HUES48 (cell line): ENCODE data around the gene HEATR5A.
"Not testable (repeated sequence)": the region's sequence is repeated elsewhere in the genome, so short reads cannot be mapped to it uniquely, and the experiment has no call there.

Experiments used
- H3K27ac ChIP-seq: one replicate; pipeline ENCODE4 v1.7.0; 2013; ENCODE audit warnings: low read depth, low read length, inconsistent platforms
- H3K27me3 ChIP-seq: 2 replicates; pipeline ENCODE4 v1.6.1; 2013; ENCODE audit warnings: mild to moderate bottlenecking, low read length; ENCODE audit not compliant: control insufficient read depth, insufficient read depth
- H3K36me3 ChIP-seq: 2 replicates; pipeline ENCODE4 v1.6.1; 2013; ENCODE audit warnings: low read length; ENCODE audit not compliant: control insufficient read depth, insufficient read depth
- H3K4me1 ChIP-seq: 2 replicates; pipeline ENCODE4 v1.6.1; 2013; ENCODE audit warnings: mild to moderate bottlenecking, low read length; ENCODE audit not compliant: control insufficient read depth, insufficient read depth
- H3K4me3 ChIP-seq: 2 replicates; pipeline ENCODE4 v1.5.1; 2013; ENCODE audit warnings: mild to moderate bottlenecking, low read depth, low read length
- H3K9ac ChIP-seq: 2 replicates; pipeline ENCODE4 v1.6.1; 2013; ENCODE audit warnings: mild to moderate bottlenecking, low read depth, low read length, moderate library complexity
- H3K9me3 ChIP-seq: 2 replicates; pipeline ENCODE4 v1.6.1; 2013; ENCODE audit warnings: low read length; ENCODE audit not compliant: control insufficient read depth, insufficient read depth

Gene HEATR5A

GRCh38 chr14:31323419-31323818, 96.9 kb downstream of the HEATR5A start:
- Histone ChIP-seq H3K9me3 (no peaks in the 10 kb centered on the region), H3K4me3 (no peak overlapping the region), H3K27me3 (no peaks in the 10 kb centered on the region), H3K27ac (no peak overlapping the region), H3K36me3 (no peaks in the 10 kb centered on the region), H3K9ac (no peak overlapping the region), H3K4me1 (no peaks in the 10 kb centered on the region)

DNA sequence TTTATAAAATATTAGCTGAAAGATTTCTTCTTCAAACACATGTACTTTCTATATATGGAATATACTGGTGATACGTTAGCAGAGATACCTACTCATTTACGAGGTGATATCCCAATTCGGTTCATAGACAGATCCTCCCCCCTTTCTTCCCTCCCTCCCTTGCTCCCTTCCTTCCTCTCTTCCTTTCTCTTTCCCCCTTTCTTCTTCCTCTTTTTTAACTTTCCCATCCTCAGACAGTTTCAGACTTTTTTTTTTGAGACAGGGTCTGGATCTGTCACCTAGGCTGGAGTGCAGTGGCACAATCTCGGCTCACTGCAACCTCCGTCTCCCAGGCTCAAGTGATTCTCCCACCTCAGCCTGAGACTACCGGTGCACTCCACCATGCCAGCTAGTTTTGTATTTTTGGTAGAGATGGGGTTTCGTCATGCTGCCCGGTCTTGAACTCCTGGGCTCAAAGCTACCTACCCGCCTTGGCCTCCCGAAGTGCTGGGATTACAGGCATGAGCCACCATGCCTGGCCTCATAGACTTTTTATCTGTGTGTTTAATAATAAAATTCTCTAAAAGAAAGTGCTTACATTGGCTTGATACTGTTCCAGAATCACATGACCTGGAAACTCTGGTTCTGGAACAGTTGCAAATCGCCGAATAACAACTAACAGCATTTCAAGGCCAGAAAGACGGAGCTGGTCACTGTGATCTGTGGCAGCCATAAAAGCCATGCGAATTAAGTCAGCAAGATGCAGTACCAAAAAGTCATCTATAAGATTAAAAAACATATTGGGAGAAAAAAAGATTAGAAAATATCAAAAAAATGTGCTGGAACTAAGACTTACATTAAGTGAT, 99.2 kb downstream of the HEATR5A start:
- Histone ChIP-seq H3K9me3 (no peaks in the 10 kb centered on the region), H3K27me3 (no peaks in the 10 kb centered on the region), H3K4me3 (no peak overlapping the region), H3K36me3 (no peaks in the 10 kb centered on the region), H3K9ac (no peak overlapping the region), H3K27ac (no peak overlapping the region), H3K4me1 (no peaks in the 10 kb centered on the region)

DNA sequence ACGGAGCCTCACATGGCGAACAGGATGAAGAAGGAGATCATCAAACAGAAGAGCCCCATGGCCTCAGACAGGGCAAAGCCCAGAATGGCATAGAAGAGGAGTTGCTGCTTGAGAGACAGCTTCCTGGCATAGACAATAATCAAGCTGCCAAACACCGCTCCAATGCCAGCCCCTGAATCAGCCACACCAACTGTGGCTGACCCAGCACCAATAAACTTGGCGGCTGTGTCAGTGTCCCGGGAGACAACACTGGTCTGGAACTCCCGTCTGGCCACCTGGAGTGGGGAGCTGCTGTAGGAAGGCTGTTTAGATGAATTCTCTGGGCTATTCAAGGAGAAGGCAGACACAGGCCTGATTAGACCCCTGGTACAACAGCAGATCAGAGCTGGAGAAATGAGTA, 100.1 kb downstream of the HEATR5A start:
- H3K9ac ChIP-seq: no peak overlapping the region
- H3K36me3 ChIP-seq: 0 out of 2 replicates have a peak, but pooled peaks cover 1% of the 10 kb centered on the region
- no peak overlapping the region for H3K4me3 ChIP-seq
- peaks cover 9% of the 10 kb centered on the region for H3K4me1 ChIP-seq
- H3K9me3 ChIP-seq: no peaks in the 10 kb centered on the region
- H3K27me3 ChIP-seq: no peaks in the 10 kb centered on the region
- H3K27ac ChIP-seq: no peak overlapping the region

GRCh38 chr14:31319701-31320100, 100.6 kb downstream of the HEATR5A start:
- Histone ChIP-seq H3K9ac (no peak overlapping the region), H3K27me3 (no peaks in the 10 kb centered on the region), H3K4me1 (peaks cover 11% of the 10 kb centered on the region), H3K4me3 (no peak overlapping the region), H3K9me3 (no peaks in the 10 kb centered on the region), H3K36me3 (0 out of 2 replicates have a peak, but pooled peaks cover 2% of the 10 kb centered on the region), H3K27ac (no peak overlapping the region)

- Histone ChIP-seq H3K9ac (no peak overlapping the region), H3K27me3 (no peaks in the 10 kb centered on the region)
Measured at GRCh38 chr14:31312934-31313333, 107.4 kb downstream of the HEATR5A start.

DNA sequence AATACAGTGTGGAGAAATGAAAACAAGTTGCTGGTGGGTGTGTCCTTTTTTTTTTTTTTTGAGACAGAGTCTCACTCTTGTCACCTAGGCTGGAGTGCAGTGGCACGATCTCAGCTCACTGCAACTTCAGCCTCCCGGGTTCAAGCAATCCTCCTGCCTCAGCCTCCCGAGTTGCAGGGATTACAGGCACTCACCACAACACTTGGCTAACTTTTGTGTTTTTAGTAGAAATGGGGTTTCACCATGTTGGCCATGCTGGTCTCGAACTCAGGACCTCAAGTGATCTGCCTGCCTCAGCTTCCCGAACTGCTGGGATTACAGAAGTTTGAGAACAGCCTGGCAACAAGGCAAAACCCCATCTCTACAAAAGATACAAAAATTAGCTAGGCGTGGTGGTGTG, 108.0 kb downstream of the HEATR5A start:
- not testable (repeated sequence) for H3K27me3 ChIP-seq, H3K27ac ChIP-seq, H3K4me3 ChIP-seq, H3K9ac ChIP-seq, H3K9me3 ChIP-seq
- H3K4me1 ChIP-seq: peaks cover 11% of the 10 kb centered on the region
- H3K36me3 ChIP-seq: peaks cover 21% of the 10 kb centered on the region

More at GRCh38 chr14:31312934-31313333, 107.4 kb downstream of the HEATR5A start:
- no peak overlapping the region for H3K27ac ChIP-seq
- peaks cover 11% of the 10 kb centered on the region for H3K4me1 ChIP-seq
- no peak overlapping the region for H3K4me3 ChIP-seq
- no peaks in the 10 kb centered on the region for H3K9me3 ChIP-seq
- H3K36me3 ChIP-seq: peaks cover 16% of the 10 kb centered on the region

- no peak overlapping the region for H3K4me3 ChIP-seq
- no peak overlapping the region for H3K27ac ChIP-seq
- no peaks in the 10 kb centered on the region for H3K27me3 ChIP-seq
- H3K9ac ChIP-seq: no peak overlapping the region
- H3K36me3 ChIP-seq: peaks cover 13% of the 10 kb centered on the region
- H3K9me3 ChIP-seq: no peaks in the 10 kb centered on the region
- H3K4me1 ChIP-seq: no peaks in the 10 kb centered on the region
Measured at GRCh38 chr14:31307618-31308017, 112.7 kb downstream of the HEATR5A start.

GRCh38 chr14:31307198-31307597, 113.2 kb downstream of the HEATR5A start:
- Histone ChIP-seq H3K27me3 (no peaks in the 10 kb centered on the region), H3K4me1 (no peaks in the 10 kb centered on the region), H3K27ac (no peak overlapping the region), H3K36me3 (peaks cover 12% of the 10 kb centered on the region), H3K9ac (no peak overlapping the region), H3K9me3 (no peaks in the 10 kb centered on the region), H3K4me3 (no peak overlapping the region)

DNA sequence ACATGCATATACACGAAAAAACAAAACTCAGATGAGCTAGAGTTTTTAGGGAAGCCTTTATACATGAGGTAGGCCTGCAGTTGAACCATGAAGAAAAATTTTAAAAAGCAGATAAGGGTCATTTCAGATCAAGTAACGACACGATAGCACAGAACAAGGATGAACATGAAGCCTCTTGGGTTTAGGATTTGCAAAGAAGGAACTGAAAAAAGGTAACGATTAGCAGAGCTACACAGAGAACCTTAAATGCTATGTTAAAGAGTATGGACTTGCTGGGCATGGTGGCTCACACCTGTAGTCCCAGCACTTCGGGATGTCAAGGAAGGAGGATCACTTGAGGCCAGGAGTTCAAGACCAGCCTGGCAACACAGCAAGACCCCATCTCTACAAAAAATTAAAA, 116.7 kb downstream of the HEATR5A start:
- H3K36me3 ChIP-seq: peaks cover 15% of the 10 kb centered on the region
- no peaks in the 10 kb centered on the region for H3K9me3 ChIP-seq
- H3K27ac ChIP-seq: no peak overlapping the region
- H3K4me1 ChIP-seq: no peaks in the 10 kb centered on the region
- no peaks in the 10 kb centered on the region for H3K27me3 ChIP-seq
- H3K9ac ChIP-seq: no peak overlapping the region
- no peak overlapping the region for H3K4me3 ChIP-seq

- no peak overlapping the region for H3K27ac ChIP-seq
- H3K27me3 ChIP-seq: no peaks in the 10 kb centered on the region
- H3K36me3 ChIP-seq: peaks cover 8% of the 10 kb centered on the region; the same call in 1 of the 2 replicates
- H3K4me3 ChIP-seq: no peak overlapping the region
- H3K9me3 ChIP-seq: no peaks in the 10 kb centered on the region
- H3K4me1 ChIP-seq: no peaks in the 10 kb centered on the region
- H3K9ac ChIP-seq: no peak overlapping the region
Measured at GRCh38 chr14:31300883-31301282, 119.5 kb downstream of the HEATR5A start.

- H3K4me3 ChIP-seq: no peak overlapping the region
- 0 out of 2 replicates have a peak, but pooled peaks cover under 1% of the 10 kb centered on the region for H3K4me1 ChIP-seq
- no peaks in the 10 kb centered on the region for H3K9me3 ChIP-seq
- H3K27ac ChIP-seq: no peak overlapping the region
- H3K36me3 ChIP-seq: peaks cover 8% of the 10 kb centered on the region; the same call in 1 of the 2 replicates
- H3K9ac ChIP-seq: no peak overlapping the region
- H3K27me3 ChIP-seq: no peaks in the 10 kb centered on the region
Measured at GRCh38 chr14:31300296-31300695, 120.1 kb downstream of the HEATR5A start.
